Loucy (cell line): ENCODE measurements around the gene SEMA5B.

Source experiments
- H2AFZ ChIP-seq: fragments of 200-600 bp; sonication (generic); 2 replicates; pipeline ENCODE4 v1.6.0; 2016; ENCODE audit warnings: antibody characterized with exemption, mild to moderate bottlenecking, low read length, moderate library complexity
- H3F3A ChIP-seq: fragments of 200-600 bp; 2 replicates; pipeline ENCODE4 v1.6.0; 2016; ENCODE audit warnings: antibody characterized with exemption, low read depth, mild to moderate bottlenecking
- H3K27me3 ChIP-seq: fragments of 200-600 bp; sonication (generic); 2 replicates; pipeline ENCODE4 v1.6.1; 2014; ENCODE audit warnings: low read length, mild to moderate bottlenecking; ENCODE audit not compliant: insufficient read depth, poor library complexity, severe bottlenecking
- H3K36me3 ChIP-seq: fragments of 200-600 bp; sonication (generic); 2 replicates; pipeline ENCODE4 v1.6.1; 2016; ENCODE audit warnings: low read length; ENCODE audit not compliant: insufficient read depth
- H3K4me1 ChIP-seq: fragments of 200-600 bp; sonication (generic); 2 replicates; pipeline ENCODE4 v1.5.1; 2014; ENCODE audit warnings: low read length, mild to moderate bottlenecking; ENCODE audit not compliant: insufficient read depth, poor library complexity, severe bottlenecking
- H3K4me2 ChIP-seq: fragments of 200-600 bp; sonication (generic); 2 replicates; pipeline ENCODE4 v1.6.0; 2014; ENCODE audit warnings: antibody characterized with exemption, low read length, low read depth, mild to moderate bottlenecking; ENCODE audit not compliant: poor library complexity, severe bottlenecking
- H3K4me3 ChIP-seq: fragments of 200-600 bp; sonication (generic); 2 replicates; pipeline ENCODE4 v1.5.1; 2014; ENCODE audit warnings: low read length, mild to moderate bottlenecking, mixed read lengths; ENCODE audit not compliant: poor library complexity, severe bottlenecking
- H3K79me2 ChIP-seq: fragments of 200-600 bp; sonication (generic); 2 replicates; pipeline ENCODE4 v1.6.1; 2014; ENCODE audit warnings: low read length; ENCODE audit not compliant: insufficient read depth
- H3K9ac ChIP-seq: fragments of 200-600 bp; sonication (generic); 2 replicates; pipeline ENCODE4 v1.6.0; 2014; ENCODE audit warnings: mild to moderate bottlenecking, low read depth, low read length, moderate library complexity; ENCODE audit not compliant: poor library complexity, severe bottlenecking
- H3K9me2 ChIP-seq: fragments of 200-600 bp; sonication (generic); replicated peaks from 2 replicates; pipeline ENCODE4 v1.6.1; 2016; ENCODE audit warnings: low read depth, low read length, mixed read lengths
- H3K9me3 ChIP-seq: fragments of 200-600 bp; sonication (generic); 2 replicates; pipeline ENCODE4 v1.6.1; 2014; ENCODE audit warnings: mild to moderate bottlenecking, antibody characterized with exemption, low read length, low read depth; ENCODE audit not compliant: insufficient read depth
- H4K20me1 ChIP-seq: fragments of 200-600 bp; sonication (generic); 2 replicates; pipeline ENCODE4 v1.6.0; 2014; ENCODE audit warnings: antibody characterized with exemption, low read length, mild to moderate bottlenecking; ENCODE audit not compliant: insufficient read depth, poor library complexity, severe bottlenecking
- EZH2phosphoT487 ChIP-seq: fragments of 200-600 bp; IDR thresholded peaks from 2 replicates; pipeline ENCODE4 v1.6.1; 2018; ENCODE audit warnings: antibody characterized with exemption, mild to moderate bottlenecking, moderate library complexity, borderline replicate concordance
- TF ChIP-seq, protein P1 (sequence below): fragments of 200-600 bp; sonication (generic); conservative IDR thresholded peaks from 2 replicates; pipeline ENCODE4 v1.5.1; 2014; ENCODE audit warnings: mild to moderate bottlenecking, antibody characterized with exemption, low read length

Gene SEMA5B

DNA sequence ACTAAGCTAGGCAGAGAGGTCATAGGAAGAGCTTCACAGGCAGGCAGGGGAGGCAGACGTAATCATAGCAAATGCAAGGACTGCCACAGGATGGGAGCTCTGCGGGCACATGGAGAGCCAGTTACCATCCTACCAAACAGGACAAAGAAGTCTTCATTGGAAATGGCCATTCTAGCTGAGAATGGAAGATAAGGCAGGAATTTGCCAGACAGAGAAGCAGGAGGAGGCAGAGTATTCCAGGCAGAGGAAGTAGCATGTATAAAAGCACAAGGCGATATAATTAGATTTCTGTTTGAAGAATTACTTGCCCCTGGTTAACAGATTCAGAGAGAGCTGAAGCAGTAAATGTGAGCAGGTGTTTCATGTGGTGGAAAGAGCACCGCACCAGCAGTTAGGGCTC, 3.5 kb upstream of the SEMA5B start:
- Histone ChIP-seq H3K4me2 (no peak overlapping the region), H3K27me3 (peaks cover 9% of the 10 kb centered on the region), H4K20me1 (no peaks in the 10 kb centered on the region), H3K4me3 (no peak overlapping the region), H2AFZ (no peak overlapping the region), H3K4me1 (peaks cover 19% of the 10 kb centered on the region), H3K79me2 (no peaks in the 10 kb centered on the region), H3K9ac (no peak overlapping the region), H3K9me2 (no peaks in the 10 kb centered on the region), H3F3A (no peaks in the 10 kb centered on the region), H3K36me3 (no peaks in the 10 kb centered on the region), H3K9me3 (no peaks in the 10 kb centered on the region)
- no peak for TF ChIP-seq EZH2phosphoT487
- TF ChIP-seq, protein P1, sequence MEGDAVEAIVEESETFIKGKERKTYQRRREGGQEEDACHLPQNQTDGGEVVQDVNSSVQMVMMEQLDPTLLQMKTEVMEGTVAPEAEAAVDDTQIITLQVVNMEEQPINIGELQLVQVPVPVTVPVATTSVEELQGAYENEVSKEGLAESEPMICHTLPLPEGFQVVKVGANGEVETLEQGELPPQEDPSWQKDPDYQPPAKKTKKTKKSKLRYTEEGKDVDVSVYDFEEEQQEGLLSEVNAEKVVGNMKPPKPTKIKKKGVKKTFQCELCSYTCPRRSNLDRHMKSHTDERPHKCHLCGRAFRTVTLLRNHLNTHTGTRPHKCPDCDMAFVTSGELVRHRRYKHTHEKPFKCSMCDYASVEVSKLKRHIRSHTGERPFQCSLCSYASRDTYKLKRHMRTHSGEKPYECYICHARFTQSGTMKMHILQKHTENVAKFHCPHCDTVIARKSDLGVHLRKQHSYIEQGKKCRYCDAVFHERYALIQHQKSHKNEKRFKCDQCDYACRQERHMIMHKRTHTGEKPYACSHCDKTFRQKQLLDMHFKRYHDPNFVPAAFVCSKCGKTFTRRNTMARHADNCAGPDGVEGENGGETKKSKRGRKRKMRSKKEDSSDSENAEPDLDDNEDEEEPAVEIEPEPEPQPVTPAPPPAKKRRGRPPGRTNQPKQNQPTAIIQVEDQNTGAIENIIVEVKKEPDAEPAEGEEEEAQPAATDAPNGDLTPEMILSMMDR = no peak

DNA sequence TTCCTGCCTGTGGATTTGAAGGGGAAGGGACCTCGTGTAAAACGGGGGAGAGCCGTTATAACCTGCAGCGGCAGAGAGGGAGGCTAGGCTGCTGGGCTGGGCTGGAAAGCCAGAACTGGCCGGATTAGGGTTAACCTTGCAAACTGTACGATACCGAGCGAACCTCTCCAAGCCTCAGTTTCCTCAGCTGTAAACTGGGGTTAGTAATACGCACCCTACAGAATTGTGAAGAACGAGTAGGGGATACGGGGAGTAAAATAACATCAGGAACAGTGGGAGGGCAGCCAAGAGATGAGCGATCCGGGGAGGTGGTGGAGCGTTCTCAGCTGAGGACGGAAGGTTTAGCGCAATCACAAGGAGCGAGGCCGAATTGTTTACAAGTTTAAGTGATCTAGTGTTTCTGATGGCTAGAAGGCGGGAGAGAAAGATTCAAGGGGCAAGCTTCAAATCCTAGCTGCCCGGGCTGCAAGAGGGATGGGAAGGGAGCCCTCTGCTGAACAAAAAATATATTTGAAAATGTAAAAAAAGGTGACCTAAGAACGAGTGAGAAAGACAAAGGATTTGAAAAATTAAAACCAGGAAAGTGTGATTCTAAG, 768 bp upstream of the SEMA5B start:
- peak overlapping the region; percentile 96 for H3K4me2 ChIP-seq
- peak overlapping the region; percentile 64 for H3K9ac ChIP-seq
- H3K9me2 ChIP-seq = no peaks in the 10 kb centered on the region
- H3K9me3 ChIP-seq = no peaks in the 10 kb centered on the region
- H2AFZ ChIP-seq = peak overlapping the region; percentile 98
- H4K20me1 ChIP-seq = no peaks in the 10 kb centered on the region
- H3K79me2 ChIP-seq = no peaks in the 10 kb centered on the region
- H3K36me3 ChIP-seq = no peaks in the 10 kb centered on the region
- H3K4me3 ChIP-seq = peak overlapping the region; percentile 75
- peaks cover 19% of the 10 kb centered on the region for H3K4me1 ChIP-seq
- peaks cover 9% of the 10 kb centered on the region for H3K27me3 ChIP-seq
- TF ChIP-seq, protein P1 = peak; percentile 66
- TF ChIP-seq EZH2phosphoT487 = no peak
- no peaks in the 10 kb centered on the region for H3F3A ChIP-seq

DNA sequence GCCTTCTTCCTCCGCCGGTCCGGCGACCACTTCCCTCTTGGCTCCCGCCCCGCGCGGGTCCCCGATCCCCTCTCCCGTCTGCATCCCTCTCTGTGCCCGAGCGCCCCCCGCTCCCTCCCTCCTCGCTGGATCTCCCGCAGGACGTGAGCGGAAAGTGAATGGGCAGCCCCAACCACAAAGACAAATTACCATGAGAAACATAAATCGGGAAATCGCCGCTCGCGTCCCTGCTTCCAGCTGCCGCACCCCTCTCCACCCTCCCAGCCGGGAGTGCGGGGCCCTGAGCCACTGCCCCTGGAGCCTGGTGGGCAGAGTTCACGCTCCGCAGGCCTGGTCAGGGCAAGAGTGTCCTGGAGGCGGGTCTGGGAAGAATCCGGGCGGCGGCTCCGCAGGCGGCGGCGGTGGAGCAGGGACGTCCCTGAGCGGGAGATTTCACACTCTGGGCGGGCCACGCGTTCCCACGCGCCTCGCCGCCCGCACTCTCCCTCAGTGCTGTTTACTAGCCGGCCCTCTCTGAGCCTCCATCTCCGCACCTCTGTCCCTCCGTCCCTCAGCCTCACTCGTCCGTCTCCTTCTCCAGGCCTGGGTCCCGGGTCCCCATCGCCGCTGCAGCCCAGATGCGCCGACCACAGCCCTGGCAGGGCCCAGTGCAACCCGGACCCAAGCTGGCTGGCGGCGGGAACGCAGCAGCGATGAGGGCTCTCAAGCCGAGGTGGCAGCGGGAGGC, 835 bp downstream of the SEMA5B start:
- Histone ChIP-seq H3K4me1 (peaks cover 19% of the 10 kb centered on the region), H3K4me3 (no peak overlapping the region), H3K36me3 (no peaks in the 10 kb centered on the region), H3K9me3 (no peaks in the 10 kb centered on the region), H3K9me2 (no peaks in the 10 kb centered on the region), H3F3A (no peaks in the 10 kb centered on the region), H4K20me1 (no peaks in the 10 kb centered on the region), H3K9ac (no peak overlapping the region), H3K79me2 (no peaks in the 10 kb centered on the region), H3K27me3 (peaks cover 9% of the 10 kb centered on the region), H3K4me2 (peak overlapping the region; percentile 96), H2AFZ (no peak overlapping the region)
- no peak for TF ChIP-seq EZH2phosphoT487
- TF ChIP-seq, protein P1 = no peak
